Measurements from ENCODE around the gene MTCH2. TPM values are rescaled to one million over a fixed set of nuclear protein-coding genes. Genes with fewer than 3 reads are reported as not detected.

The MTCH2 gene
- total RNA-seq, 1 donor from 2014 or later, result 131 TPM

DNA sequence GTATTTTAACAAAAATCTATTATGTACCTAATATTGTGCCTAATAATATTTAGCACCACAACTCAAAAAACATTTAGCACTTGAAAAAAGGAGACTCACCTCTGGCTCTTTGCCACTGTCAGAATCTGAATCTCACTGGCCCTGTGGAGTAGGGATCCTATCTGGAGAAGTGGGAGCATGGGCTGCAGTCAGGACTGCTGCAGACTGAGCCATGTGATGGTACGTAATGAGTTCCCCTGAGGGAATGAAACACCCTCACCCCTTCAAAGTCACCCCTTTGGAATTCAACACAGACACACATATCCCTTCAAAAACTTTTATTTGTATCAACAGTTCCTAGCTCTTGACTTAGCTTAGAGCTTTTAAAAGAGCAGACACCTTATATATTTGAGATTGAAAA is 70.5 kb downstream of the MTCH2 start:
- DNase-seq (ENCODE audit: low read depth), result no peak
- H3K36me3 ChIP-seq (ENCODE audit: control insufficient read depth, insufficient read depth, low read length), result peaks cover 2% of the 10 kb centered on the region
- TF ChIP-seq, protein P1, sequence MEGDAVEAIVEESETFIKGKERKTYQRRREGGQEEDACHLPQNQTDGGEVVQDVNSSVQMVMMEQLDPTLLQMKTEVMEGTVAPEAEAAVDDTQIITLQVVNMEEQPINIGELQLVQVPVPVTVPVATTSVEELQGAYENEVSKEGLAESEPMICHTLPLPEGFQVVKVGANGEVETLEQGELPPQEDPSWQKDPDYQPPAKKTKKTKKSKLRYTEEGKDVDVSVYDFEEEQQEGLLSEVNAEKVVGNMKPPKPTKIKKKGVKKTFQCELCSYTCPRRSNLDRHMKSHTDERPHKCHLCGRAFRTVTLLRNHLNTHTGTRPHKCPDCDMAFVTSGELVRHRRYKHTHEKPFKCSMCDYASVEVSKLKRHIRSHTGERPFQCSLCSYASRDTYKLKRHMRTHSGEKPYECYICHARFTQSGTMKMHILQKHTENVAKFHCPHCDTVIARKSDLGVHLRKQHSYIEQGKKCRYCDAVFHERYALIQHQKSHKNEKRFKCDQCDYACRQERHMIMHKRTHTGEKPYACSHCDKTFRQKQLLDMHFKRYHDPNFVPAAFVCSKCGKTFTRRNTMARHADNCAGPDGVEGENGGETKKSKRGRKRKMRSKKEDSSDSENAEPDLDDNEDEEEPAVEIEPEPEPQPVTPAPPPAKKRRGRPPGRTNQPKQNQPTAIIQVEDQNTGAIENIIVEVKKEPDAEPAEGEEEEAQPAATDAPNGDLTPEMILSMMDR (IDR thresholded peaks at IDR 0.05; ENCODE audit: insufficient read depth, low read length, poor library complexity, severe bottlenecking), result no peak
- H3K4me3 ChIP-seq (ENCODE audit: low read depth, low read length), result no peak overlapping the region
- no peaks in the 10 kb centered on the region for H3K27me3 ChIP-seq (ENCODE audit: control insufficient read depth, insufficient read depth, low read length)

DNA sequence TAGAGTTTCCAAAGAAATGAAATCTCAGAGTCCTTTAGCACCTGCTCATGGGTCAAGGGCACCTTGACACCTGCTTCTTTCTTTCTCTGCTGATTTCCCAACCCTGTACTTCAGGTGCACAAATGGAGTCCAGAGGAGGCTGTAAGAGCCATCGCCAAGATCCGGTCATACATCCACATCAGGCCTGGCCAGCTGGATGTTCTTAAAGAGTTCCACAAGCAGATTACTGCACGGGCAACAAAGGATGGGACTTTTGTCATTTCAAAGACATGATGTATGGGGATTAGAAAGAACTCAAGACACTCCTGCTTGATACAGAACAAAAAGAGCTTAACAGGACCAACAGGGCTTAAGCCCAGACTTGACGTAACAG is 71.0 kb downstream of the MTCH2 start:
- peaks cover 2% of the 10 kb centered on the region for H3K36me3 ChIP-seq (ENCODE audit: control insufficient read depth, insufficient read depth, low read length)
- TF ChIP-seq, protein P1 (IDR thresholded peaks at IDR 0.05; ENCODE audit: insufficient read depth, low read length, poor library complexity, severe bottlenecking), result no peak
- no peak for DNase-seq (ENCODE audit: low read depth)

DNA sequence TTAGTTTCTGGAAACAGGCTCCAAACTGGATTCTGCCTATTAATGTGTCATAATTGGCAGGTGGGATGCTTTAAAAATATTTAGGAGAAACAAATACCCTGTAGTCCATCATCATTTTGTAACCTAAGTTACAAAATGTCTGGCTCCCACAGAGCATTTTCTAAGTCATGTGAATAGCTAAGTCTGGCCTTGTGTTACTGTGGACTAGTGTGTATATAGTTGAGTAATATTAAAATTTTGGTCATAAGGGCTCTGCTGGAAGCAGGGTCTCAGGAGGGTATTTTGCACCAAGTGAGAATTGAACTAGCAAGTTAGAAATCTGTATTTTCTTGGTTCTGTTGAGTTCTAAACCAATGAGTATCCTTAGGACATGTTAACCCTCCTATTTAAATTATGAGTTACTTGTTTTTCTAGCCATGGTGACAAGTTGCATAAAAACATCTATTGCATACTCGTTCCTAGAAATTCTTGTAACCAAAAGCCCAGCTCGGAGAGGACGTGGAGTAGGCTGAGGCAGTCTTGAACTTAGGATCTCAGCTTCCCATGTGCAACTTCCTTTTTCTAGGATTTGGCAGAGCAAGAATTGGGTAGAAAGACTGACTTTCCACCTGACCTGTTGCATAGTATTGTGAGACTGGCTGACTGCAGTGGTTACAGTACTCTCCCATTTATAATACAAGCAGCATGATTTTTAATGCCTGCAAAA is 71.6 kb downstream of the MTCH2 start:
- TF ChIP-seq, protein P1 (IDR thresholded peaks at IDR 0.05; ENCODE audit: insufficient read depth, low read length, poor library complexity, severe bottlenecking), result no peak
- Histone ChIP-seq H3K27me3 (ENCODE audit: control insufficient read depth, insufficient read depth, low read length) (no peaks in the 10 kb centered on the region), H3K4me3 (ENCODE audit: low read depth, low read length) (no peak overlapping the region), H3K36me3 (ENCODE audit: control insufficient read depth, insufficient read depth, low read length) (peaks cover 2% of the 10 kb centered on the region)
- DNase-seq (ENCODE audit: low read depth), result no peak

More for the DNA sequence above, 71.0 kb downstream of the MTCH2 start:
- H3K27me3 ChIP-seq (ENCODE audit: control insufficient read depth, insufficient read depth, low read length), result no peaks in the 10 kb centered on the region
- no peak overlapping the region for H3K4me3 ChIP-seq (ENCODE audit: low read depth, low read length)

DNA sequence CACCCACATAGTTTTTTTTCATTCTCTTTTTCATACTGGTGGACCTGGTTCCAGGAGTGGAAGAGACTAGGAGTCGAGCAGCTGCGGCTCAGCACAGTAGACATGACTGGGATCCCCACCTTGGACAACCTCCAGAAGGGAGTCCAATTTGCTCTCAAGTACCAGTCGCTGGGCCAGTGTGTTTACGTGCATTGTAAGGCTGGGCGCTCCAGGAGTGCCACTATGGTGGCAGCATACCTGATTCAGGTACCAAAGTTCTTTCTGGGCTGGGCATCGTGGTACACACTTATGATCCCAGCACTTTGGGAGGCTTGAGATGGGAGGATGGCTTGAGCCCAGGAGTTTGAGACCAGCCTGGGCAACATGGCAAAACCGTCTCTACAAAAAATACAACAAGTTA is 72.7 kb downstream of the MTCH2 start:
- H3K36me3 ChIP-seq (ENCODE audit: control insufficient read depth, insufficient read depth, low read length), result peaks cover 2% of the 10 kb centered on the region
- DNase-seq (ENCODE audit: low read depth), result no peak

More for the DNA sequence above, 72.7 kb downstream of the MTCH2 start:
- Histone ChIP-seq H3K27me3 (ENCODE audit: control insufficient read depth, insufficient read depth, low read length) (no peaks in the 10 kb centered on the region), H3K4me3 (ENCODE audit: low read depth, low read length) (no peak overlapping the region)
- TF ChIP-seq, protein P1 (IDR thresholded peaks at IDR 0.05; ENCODE audit: insufficient read depth, low read length, poor library complexity, severe bottlenecking), result no peak

Other genes with a start within 250 kb of the MTCH2 start
- gene SLC39A13, start 234.0 kb downstream of the MTCH2 start, total RNA-seq, result 113 and 117 TPM in 2 replicates
- 115 and 126 TPM in 2 replicates for gene PSMC3, start 216.1 kb downstream of the MTCH2 start, total RNA-seq
- 0.14 and 0.21 TPM in 2 replicates for gene RAPSN, start 193.4 kb downstream of the MTCH2 start, total RNA-seq
- 76.3 and 90.6 TPM in 2 replicates for gene CELF1, start 89.4 kb downstream of the MTCH2 start, total RNA-seq
- 141 and 166 TPM in 2 replicates for gene PTPMT1, start 77.0 kb downstream of the MTCH2 start, total RNA-seq
- 19.6 and 21.5 TPM in 2 replicates for gene KBTBD4, start 63.6 kb downstream of the MTCH2 start, total RNA-seq
- gene NDUFS3, start 63.5 kb downstream of the MTCH2 start, total RNA-seq, result 71.3 and 84.5 TPM in 2 replicates
- not detected in 2 replicates for gene FAM180B, start 55.9 kb downstream of the MTCH2 start, total RNA-seq
- gene C1QTNF4, start 48.1 kb downstream of the MTCH2 start, total RNA-seq, result 2.1 and 7.1 TPM in 2 replicates
- 0.29 and 0.62 TPM in 2 replicates for gene AGBL2, start 72.8 kb upstream of the MTCH2 start, total RNA-seq
- gene FNBP4, start 124.8 kb upstream of the MTCH2 start, total RNA-seq, result 56.5 and 96.4 TPM in 2 replicates
- 20.4 and 24.5 TPM in 2 replicates for gene NUP160, start 205.8 kb upstream of the MTCH2 start, total RNA-seq

Data from kidney epithelial cell (primary cell).